Measurements from ENCODE around the gene SYNE2. TPM values are rescaled to one million over a fixed set of nuclear protein-coding genes. Genes with fewer than 3 reads are reported as not detected.

The SYNE2 gene
- total and polyA plus RNA-seq, 2 donors (not counting 3 experiments of a cell fraction or from before 2014, with no cell fraction given), result 16.0 to 53.7 TPM

- H3K79me2 ChIP-seq (ENCODE audit: control insufficient read depth, insufficient read depth, low read length), result no peaks in the 10 kb centered on the region
- dilution Hi-C loops (cut with MboI; ENCODE audit: extremely low pct_ligation_motif_present, low sequenced_read_pairs) (no loop called here), intact Hi-C loops (cut with micrococcal nuclease) (no loop called here)
- no peak for FAIRE-seq
- POLR2A ChIA-PET, result no interaction called here
- H3K9me1 ChIP-seq (replicated peaks; ENCODE audit: control insufficient read depth, extremely low read depth, insufficient read depth, low read length), result no peaks in the 10 kb centered on the region
- no peaks in the 10 kb centered on the region for H3K36me3 ChIP-seq (ENCODE audit: control insufficient read depth in 2 of 2, extremely low read depth in 1 of 2, insufficient read depth in 2 of 2, low read length in 2 of 2)
- no peaks in the 10 kb centered on the region for H3K9me3 ChIP-seq (replicated peaks; ENCODE audit: control insufficient read depth, insufficient read depth, low read length)
- TF ChIP-seq MYC (IDR thresholded peaks at IDR 0.05; ENCODE audit: low read depth, low read length), result no peak
- no peak for TF ChIP-seq CTCF (IDR thresholded peaks at IDR 0.05; ENCODE audit: extremely low read depth in 1 of 2, insufficient read depth in 1 of 2, low read depth in 1 of 2, low read length in 2 of 2)
- no peak for TF ChIP-seq EZH2 (IDR thresholded peaks at IDR 0.05; ENCODE audit: borderline replicate concordance, low read depth, low read length, severe bottlenecking)
- TF ChIP-seq MAX (IDR thresholded peaks at IDR 0.05; ENCODE audit: insufficient read depth, insufficient read length), result no peak
- no peak for TF ChIP-seq POLR2A (IDR thresholded peaks at IDR 0.05; ENCODE audit: low read depth, low read length)
- TF ChIP-seq POLR2AphosphoS5 (IDR thresholded peaks at IDR 0.05; ENCODE audit: insufficient read depth, low read depth, low read length), result no peak
- TF ChIP-seq JUN (IDR thresholded peaks at IDR 0.05; ENCODE audit: borderline replicate concordance, insufficient read depth, insufficient read length, low read depth), result no peak
- no peak for TF ChIP-seq FOS (IDR thresholded peaks at IDR 0.05; ENCODE audit: borderline replicate concordance, insufficient read depth, low read length)
- TF ChIP-seq GATA2 (IDR thresholded peaks at IDR 0.05; ENCODE audit: insufficient read depth, insufficient read length, low read depth, low read length), result no peak
- no peaks in the 10 kb centered on the region for H3K4me1 ChIP-seq (ENCODE audit: control insufficient read depth, extremely low read depth, insufficient read depth, low read length)
- CTCF ChIA-PET, result interaction anchor here (1.2 to 1.5 kb wide), 2 partner anchors 9 to 12 kb away, joined by 3 read pairs; no protein-coding TSS in a partner anchor
- no peak overlapping the region for H3K4me3 ChIP-seq (replicated peaks in 1 of 3; ENCODE audit: insufficient read depth in 1 of 3, low read depth in 1 of 3, low read length in 3 of 3)
- no peaks in the 10 kb centered on the region for H4K20me1 ChIP-seq (replicated peaks; ENCODE audit: control insufficient read depth, extremely low read depth, insufficient read depth, low read length)
- H2AFZ ChIP-seq (ENCODE audit: low read depth, low read length), result no peak overlapping the region
- no peak for DNase-seq (ENCODE audit: low read depth, low spot score)
- BruUV-seq (replicated peaks), result no TSS peak
- H3K27me3 ChIP-seq (ENCODE audit: control insufficient read depth in 2 of 2, insufficient read depth in 2 of 2, low read length in 2 of 2), result no peaks in the 10 kb centered on the region
- H3K27ac ChIP-seq (ENCODE audit: insufficient read depth, low read depth, low read length), result no peak overlapping the region
- no peak overlapping the region for H3K9ac ChIP-seq (replicated peaks; ENCODE audit: extremely low read depth, insufficient read depth, low read length)
- H3K4me2 ChIP-seq (ENCODE audit: insufficient read depth, low read length), result no peak overlapping the region
Measured at GRCh38 chr14:64201296-64201695, 348.5 kb downstream of the SYNE2 start.

Data from endothelial cell of umbilical vein (primary cell).